ENCODE measurements around the gene HRH3. TPM values are rescaled to one million over a fixed set of nuclear protein-coding genes. Genes with fewer than 3 reads are reported as not detected.

The HRH3 gene
- total RNA-seq, 1 donor = not detected

- no peak for DNase-seq (ENCODE audit: low read depth)
- no peak for TF ChIP-seq CTCF (IDR thresholded peaks at IDR 0.05; ENCODE audit: insufficient read depth, low read length)
- no peak overlapping the region for H3K4me3 ChIP-seq (ENCODE audit: low read depth, low read length)
Observed at GRCh38 chr20:62174870-62175624, 45.0 kb downstream of the HRH3 start.

- no peak for TF ChIP-seq CTCF (IDR thresholded peaks at IDR 0.05; ENCODE audit: insufficient read depth, low read length)
- no peak for DNase-seq (ENCODE audit: low read depth)
- no peak overlapping the region for H3K4me3 ChIP-seq (ENCODE audit: low read depth, low read length)
Observed at GRCh38 chr20:62174021-62174804, 45.9 kb downstream of the HRH3 start.

GRCh38 chr20:62172666-62173065 is 47.4 kb downstream of the HRH3 start:
- no peak for DNase-seq (ENCODE audit: low read depth)
- no peak overlapping the region for H3K4me3 ChIP-seq (ENCODE audit: low read depth, low read length)
- no peak for TF ChIP-seq CTCF (IDR thresholded peaks at IDR 0.05; ENCODE audit: insufficient read depth, low read length)

- no peak overlapping the region for H3K4me3 ChIP-seq (ENCODE audit: low read depth, low read length)
- TF ChIP-seq CTCF (IDR thresholded peaks at IDR 0.05; ENCODE audit: insufficient read depth, low read length) = no peak
- no peak for DNase-seq (ENCODE audit: low read depth)
Observed at GRCh38 chr20:62171245-62171644, 48.8 kb downstream of the HRH3 start.

- no peak overlapping the region for H3K4me3 ChIP-seq (ENCODE audit: low read depth, low read length)
- no peak for DNase-seq (ENCODE audit: low read depth)
- no peak for TF ChIP-seq CTCF (IDR thresholded peaks at IDR 0.05; ENCODE audit: insufficient read depth, low read length)
Observed at GRCh38 chr20:62170536-62170935, 49.5 kb downstream of the HRH3 start.

- TF ChIP-seq CTCF (IDR thresholded peaks at IDR 0.05; ENCODE audit: insufficient read depth, low read length) = no peak
- DNase-seq (ENCODE audit: low read depth) = no peak
- H3K4me3 ChIP-seq (ENCODE audit: low read depth, low read length) = no peak overlapping the region
Observed at GRCh38 chr20:62168890-62169435, 51.1 kb downstream of the HRH3 start.

Data from fibroblast of the aortic adventitia (primary cell).